Left ventricle myocardium superior (tissue), 1 donor: ENCODE results near the gene MVB12B. TPM values are rescaled to one million over a fixed set of nuclear protein-coding genes. Genes with fewer than 3 reads are reported as not detected.
"Not testable (repeated sequence)": the region's sequence is repeated elsewhere in the genome, so short reads cannot be mapped to it uniquely, and the experiment has no call there.

Source experiments
- ATAC-seq: fragments of 200-7000 bp; cut with Tn5 transposase; one replicate; pipeline ENCODE4 v1.9.1; 2020; ENCODE audit warnings: mild to moderate bottlenecking, moderate library complexity
- DNase-seq: peaks from one replicate; pipeline ENCODE4 v3.0.0-alpha.2; 2020
- intact Hi-C: fragments of 100-400 bp; cut with micrococcal nuclease; formaldehyde crosslinking; loops from one replicate; pipeline ENCODE4 v1.11.0; 2022
- total RNA-seq: library from RNA; stranded (reverse); fragmentation: NEBNext Ultra II Directional; extraction: Animal tissue kit (Norgen Biotek cat#: 25700); gene quantifications from one replicate; pipeline ENCODE4 v1.2.1, GENCODE V29; 2021
- donor health status: DM: no; HTN: yes; CAD: no; lungs with severe emphysema.

MVB12B gene
- total RNA-seq, 1 donor from 2014 or later = 11.8 TPM

- intact Hi-C loops = no loop called here
- no peak for ATAC-seq
- DNase-seq = no peak
Observed at GRCh38 chr9:126528915-126529314, 202.3 kb downstream of the MVB12B start.

GRCh38 chr9:126531035-126531571 lies 204.5 kb downstream of the MVB12B start:
- intact Hi-C loops = no loop called here
- no peak for DNase-seq
- ATAC-seq = peak; percentile 53

GRCh38 chr9:126531591-126531990 lies 205.0 kb downstream of the MVB12B start:
- intact Hi-C loops = no loop called here
- no peak for DNase-seq
- ATAC-seq = peak; percentile 22

GRCh38 chr9:126532019-126532462 lies 205.4 kb downstream of the MVB12B start:
- ATAC-seq = peak; percentile 93
- intact Hi-C loops = no loop called here
- peak; percentile 81 for DNase-seq

- peak; percentile 53 for ATAC-seq
- intact Hi-C loops = no loop called here
- DNase-seq = no peak
Observed at GRCh38 chr9:126532489-126532888, 205.9 kb downstream of the MVB12B start.

- DNase-seq = no peak
- no peak for ATAC-seq
- intact Hi-C loops = no loop called here
Observed at GRCh38 chr9:126532951-126533925, 206.6 kb downstream of the MVB12B start.

GRCh38 chr9:126533926-126534310 lies 207.3 kb downstream of the MVB12B start:
- DNase-seq = no peak
- ATAC-seq = no peak

GRCh38 chr9:126534431-126535186 lies 208.0 kb downstream of the MVB12B start:
- no peak for ATAC-seq
- DNase-seq = no peak
- intact Hi-C loops = no loop called here

More at GRCh38 chr9:126533926-126534310, 207.3 kb downstream of the MVB12B start:
- intact Hi-C loops = no loop called here

- DNase-seq = no peak
- intact Hi-C loops = no loop called here
- ATAC-seq = no peak
Observed at GRCh38 chr9:126536131-126536530, 209.5 kb downstream of the MVB12B start.

GRCh38 chr9:126536841-126537465 lies 210.3 kb downstream of the MVB12B start:
- ATAC-seq (no peak), DNase-seq (no peak)
- intact Hi-C loops = no loop called here

GRCh38 chr9:126538550-126538949 lies 211.9 kb downstream of the MVB12B start:
- ATAC-seq = no peak
- no peak for DNase-seq
- intact Hi-C loops = no loop called here

- ATAC-seq, intact Hi-C loops, DNase-seq: not testable (repeated sequence)
Observed at GRCh38 chr9:126540398-126540797, 213.8 kb downstream of the MVB12B start.

- DNase-seq = no peak
- intact Hi-C loops = no loop called here
- no peak for ATAC-seq
Observed at GRCh38 chr9:126543490-126543889, 216.9 kb downstream of the MVB12B start.

- DNase-seq (no peak), ATAC-seq (no peak)
- intact Hi-C loops = no loop called here
Observed at GRCh38 chr9:126545106-126545505, 218.5 kb downstream of the MVB12B start.

- ATAC-seq = no peak
- intact Hi-C loops = no loop called here
Observed at GRCh38 chr9:126546036-126546435, 219.4 kb downstream of the MVB12B start.

GRCh38 chr9:126548312-126548711 lies 221.7 kb downstream of the MVB12B start:
- intact Hi-C loops = no loop called here
- no peak for DNase-seq
- no peak for ATAC-seq

More at GRCh38 chr9:126546036-126546435, 219.4 kb downstream of the MVB12B start:
- no peak for DNase-seq

- intact Hi-C loops = no loop called here
- ATAC-seq (no peak), DNase-seq (no peak)
Observed at GRCh38 chr9:126549246-126550006, 222.8 kb downstream of the MVB12B start.

GRCh38 chr9:126550891-126551351 lies 224.3 kb downstream of the MVB12B start:
- DNase-seq (peak; percentile 58), ATAC-seq (peak; percentile 86)
- intact Hi-C loops = no loop called here
